GM13977 (cell line): ENCODE measurements around the gene KLHL36.

Source experiments
- DNase-seq: peaks from one replicate; pipeline ENCODE4 v3.0.0; 2012; ENCODE audit warnings: low spot score
- in situ Hi-C: fragments of 300-500 bp; cut with MboI; formaldehyde crosslinking; loops from one replicate; pipeline ENCODE4 v1.12.0; 2022; ENCODE audit warnings: low sequenced_read_pairs, low pct_unique_long_range_greater_than_20kb, mixed read lengths, inconsistent platforms; ENCODE audit not compliant: unreplicated experiment
- TF ChIP-seq, protein P1 (sequence below): IDR thresholded peaks from 2 replicates; pipeline ENCODE4 v1.5.1; 2012; ENCODE audit warnings: mild to moderate bottlenecking, control low read depth; ENCODE audit not compliant: insufficient read depth; ENCODE audit errors: extremely low read depth, missing control alignments

KLHL36 gene

DNA sequence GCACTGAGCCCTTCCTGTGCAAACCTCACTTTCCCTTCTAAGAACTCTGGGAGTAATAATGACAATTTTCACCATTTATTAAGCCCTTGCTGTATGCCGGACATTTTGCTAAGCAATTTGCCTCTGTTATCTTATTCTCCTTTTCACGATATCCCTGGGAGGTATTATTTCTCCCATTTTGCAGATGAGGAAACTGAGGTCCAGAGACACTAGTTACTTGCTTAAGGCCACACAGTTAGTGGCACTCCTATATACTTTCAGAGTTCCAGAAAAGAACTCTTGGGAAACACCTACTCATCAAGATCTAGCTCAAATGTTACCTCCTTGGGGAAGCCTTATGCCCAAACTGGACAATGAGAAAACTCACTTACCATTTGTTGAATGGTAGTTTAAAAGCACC, 46.7 kb downstream of the KLHL36 start:
- DNase-seq: no peak
- in situ Hi-C loops: no loop called here
- TF ChIP-seq, protein P1, sequence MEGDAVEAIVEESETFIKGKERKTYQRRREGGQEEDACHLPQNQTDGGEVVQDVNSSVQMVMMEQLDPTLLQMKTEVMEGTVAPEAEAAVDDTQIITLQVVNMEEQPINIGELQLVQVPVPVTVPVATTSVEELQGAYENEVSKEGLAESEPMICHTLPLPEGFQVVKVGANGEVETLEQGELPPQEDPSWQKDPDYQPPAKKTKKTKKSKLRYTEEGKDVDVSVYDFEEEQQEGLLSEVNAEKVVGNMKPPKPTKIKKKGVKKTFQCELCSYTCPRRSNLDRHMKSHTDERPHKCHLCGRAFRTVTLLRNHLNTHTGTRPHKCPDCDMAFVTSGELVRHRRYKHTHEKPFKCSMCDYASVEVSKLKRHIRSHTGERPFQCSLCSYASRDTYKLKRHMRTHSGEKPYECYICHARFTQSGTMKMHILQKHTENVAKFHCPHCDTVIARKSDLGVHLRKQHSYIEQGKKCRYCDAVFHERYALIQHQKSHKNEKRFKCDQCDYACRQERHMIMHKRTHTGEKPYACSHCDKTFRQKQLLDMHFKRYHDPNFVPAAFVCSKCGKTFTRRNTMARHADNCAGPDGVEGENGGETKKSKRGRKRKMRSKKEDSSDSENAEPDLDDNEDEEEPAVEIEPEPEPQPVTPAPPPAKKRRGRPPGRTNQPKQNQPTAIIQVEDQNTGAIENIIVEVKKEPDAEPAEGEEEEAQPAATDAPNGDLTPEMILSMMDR: no peak

DNA sequence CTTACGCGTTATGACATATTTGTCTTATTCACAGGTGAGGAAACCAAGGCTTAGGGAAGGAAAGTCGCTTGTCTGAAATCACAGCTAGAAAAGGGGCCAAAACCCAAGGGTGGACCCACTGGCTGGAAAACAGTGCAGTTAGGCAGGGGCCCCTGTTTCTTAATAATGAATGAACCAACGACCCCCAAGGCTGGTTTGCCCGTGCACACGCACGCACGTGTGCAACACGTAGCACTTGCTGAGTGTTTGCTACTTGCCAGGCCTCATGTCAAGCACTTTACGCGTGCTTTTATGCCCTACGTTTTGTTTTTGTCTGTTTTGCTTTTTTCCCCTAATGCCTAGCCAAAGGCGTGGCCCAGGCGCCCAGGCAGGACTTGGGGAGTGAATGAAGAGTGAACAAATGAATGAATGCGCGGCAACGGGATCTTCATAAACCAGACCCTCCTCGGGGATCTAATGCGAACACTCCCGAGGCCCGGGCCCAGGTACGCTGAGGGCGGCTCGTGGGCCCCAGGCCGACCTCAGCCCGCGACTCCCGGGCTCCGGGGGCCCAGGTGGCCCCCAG, 50.9 kb downstream of the KLHL36 start:
- TF ChIP-seq, protein P1: no peak
- in situ Hi-C loops: no loop called here
- DNase-seq: no peak

DNA sequence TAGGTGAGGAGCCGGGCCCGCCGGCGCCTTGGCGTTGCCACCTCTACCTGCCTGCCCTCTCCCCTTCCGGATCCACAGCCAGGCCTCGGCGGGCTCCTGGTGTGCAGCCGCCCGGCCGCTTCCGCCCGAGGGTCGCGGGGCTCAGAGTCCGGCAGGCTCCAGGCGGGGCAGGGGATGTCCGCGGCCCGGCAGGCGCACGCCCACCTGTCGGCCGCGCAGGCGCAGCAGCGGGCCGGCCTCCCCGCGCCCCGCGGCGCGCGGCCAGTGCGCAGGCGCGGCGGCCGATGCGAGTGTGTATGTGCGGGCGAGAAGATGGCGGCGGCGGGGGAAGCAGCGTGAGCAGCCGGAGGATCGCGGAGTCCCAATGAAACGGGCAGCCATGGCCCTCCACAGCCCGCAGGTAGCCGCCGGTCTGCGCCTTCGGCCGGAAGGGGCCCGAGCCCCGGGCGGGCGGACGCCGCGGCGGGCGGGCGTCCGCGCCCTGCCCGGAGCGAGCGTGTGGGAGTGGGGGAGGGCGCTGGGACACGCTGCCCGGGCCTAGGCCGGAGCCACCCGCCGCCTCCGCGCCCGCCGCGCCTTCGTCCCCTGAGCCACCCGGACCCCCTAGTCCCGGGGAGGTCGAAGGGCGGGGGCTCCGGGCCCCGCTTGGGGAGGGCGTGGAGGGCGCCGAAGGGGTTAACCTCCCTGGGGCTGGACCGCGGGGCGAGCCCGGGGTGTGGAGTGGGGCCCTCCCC, 51.6 kb downstream of the KLHL36 start, which contains the start of gene USP10:
Gene USP10 (plus strand): TSS at position 289 of the 734 bp plus-strand sequence. CDS start 91 bp downstream, at position 380.
- DNase-seq: peak; percentile 98
- in situ Hi-C loops: no loop called here
- TF ChIP-seq, protein P1: no peak

DNA sequence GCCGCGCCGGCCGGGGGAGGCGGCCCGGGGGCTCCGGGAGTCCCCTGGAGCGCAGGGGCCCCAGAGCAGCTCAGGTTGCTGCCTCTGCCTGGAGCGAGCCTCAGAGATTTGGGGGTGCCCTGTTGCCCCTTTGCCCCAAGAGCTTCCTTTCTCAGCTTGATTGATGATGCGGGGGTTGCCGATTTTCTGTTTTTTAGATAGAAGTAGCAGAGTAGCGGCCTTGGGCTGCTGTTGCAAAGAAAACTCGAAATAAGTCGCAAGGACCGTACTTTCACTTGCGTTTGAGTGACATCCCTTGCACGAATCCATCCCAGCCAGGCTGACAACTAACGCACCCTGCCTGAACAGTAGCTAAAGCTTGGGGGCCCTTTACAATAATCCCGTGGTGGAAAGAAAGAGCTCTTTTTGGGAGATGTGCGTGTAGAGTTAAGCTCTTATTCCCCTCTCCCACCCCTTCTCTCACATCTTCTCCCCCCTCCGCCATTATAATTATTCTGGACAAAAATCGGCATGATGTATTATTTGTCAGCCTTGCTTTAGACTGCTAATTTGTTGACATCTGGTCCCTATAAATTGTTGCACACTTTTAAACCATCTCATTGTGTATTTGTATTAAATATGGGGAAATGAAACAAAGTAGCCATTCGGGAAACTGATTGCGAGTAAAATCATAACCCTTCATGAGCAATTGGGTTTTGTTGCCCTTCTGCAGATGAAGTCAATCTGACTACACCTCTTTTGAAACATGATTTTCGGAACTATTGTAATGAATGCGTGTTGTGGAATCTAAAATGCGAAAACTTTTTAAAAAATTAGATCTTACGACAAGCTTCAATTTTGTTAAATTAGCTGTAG, 52.4 kb downstream of the KLHL36 start:
- in situ Hi-C loops: no loop called here
- TF ChIP-seq, protein P1: no peak
- peak; percentile 48 for DNase-seq

DNA sequence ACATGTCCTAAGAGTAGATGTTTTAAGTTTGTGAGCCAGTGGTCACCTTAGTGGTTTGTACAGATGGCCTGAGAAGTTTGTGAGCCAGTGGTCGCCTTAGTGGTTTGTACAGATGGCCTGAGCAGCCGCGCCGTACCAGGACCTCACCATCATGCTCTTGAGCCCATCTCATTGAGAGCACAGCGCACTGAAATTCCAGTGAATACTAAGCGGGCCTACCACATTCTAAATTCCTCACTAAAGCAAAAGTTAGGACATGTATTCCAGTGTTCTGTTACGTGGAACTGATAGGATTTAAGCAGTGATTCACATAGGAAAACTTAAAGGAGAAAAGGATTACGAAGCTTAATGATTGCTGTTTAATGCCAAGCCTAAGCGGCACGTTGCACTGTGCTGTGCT, 55.4 kb downstream of the KLHL36 start:
- DNase-seq: no peak
- in situ Hi-C loops: no loop called here
- TF ChIP-seq, protein P1: no peak

DNA sequence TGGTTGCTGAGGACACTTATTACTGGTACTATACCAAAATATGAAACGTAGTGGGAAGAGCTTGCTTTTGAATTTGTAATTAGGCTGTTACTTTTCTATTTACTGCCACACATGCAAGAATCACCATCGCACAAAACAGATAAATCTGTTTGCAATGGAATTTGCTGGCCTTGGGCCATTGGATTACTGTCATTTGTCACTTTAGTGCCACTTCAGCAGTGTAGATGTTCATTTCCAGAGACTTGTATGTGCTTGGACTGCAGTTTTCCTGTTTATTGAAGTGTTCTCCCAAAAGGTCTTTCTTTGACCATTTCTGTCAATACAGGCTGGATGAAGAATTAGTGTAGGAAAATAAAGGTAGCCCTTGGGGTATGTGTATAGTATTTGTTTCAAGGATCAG, 55.9 kb downstream of the KLHL36 start:
- no peak for DNase-seq
- in situ Hi-C loops: no loop called here

More for the DNA sequence above, 55.9 kb downstream of the KLHL36 start:
- TF ChIP-seq, protein P1: no peak
